Nephron progenitor cell (in vitro differentiated cells): Measurements from ENCODE around the gene ZEB2.
A peak's percentile ranks its signal among the peaks of the same experiment; 100 is the strongest.

Experiments
- DNase-seq: peaks from one replicate; pipeline ENCODE4 v3.0.0; 2021
- H3K27ac Mint-ChIP-seq: 2 replicates; pipeline ENCODE4 v1.8.0; 2021; ENCODE audit warnings: mild to moderate bottlenecking, moderate library complexity, mixed read lengths
- H3K27me3 Mint-ChIP-seq: 2 replicates; pipeline ENCODE4 v1.8.0; 2021; ENCODE audit warnings: mild to moderate bottlenecking, low read depth, mixed read lengths; ENCODE audit not compliant: poor library complexity
- H3K36me3 Mint-ChIP-seq: 2 replicates; pipeline ENCODE4 v1.8.0; 2021; ENCODE audit warnings: low read depth, mixed read lengths
- H3K4me1 Mint-ChIP-seq: 2 replicates; pipeline ENCODE4 v1.8.0; 2021; ENCODE audit warnings: mixed read lengths
- H3K4me3 Mint-ChIP-seq: 2 replicates; pipeline ENCODE4 v1.8.0; 2021; ENCODE audit warnings: mild to moderate bottlenecking, moderate library complexity, mixed read lengths
- H3K9me3 Mint-ChIP-seq: 2 replicates; pipeline ENCODE4 v1.8.0; 2021; ENCODE audit warnings: mild to moderate bottlenecking, moderate library complexity, mixed read lengths
- TF ChIP-seq, protein P1 (sequence below): fragments of 200-600 bp; sonication (generic); IDR thresholded peaks from 2 replicates; pipeline ENCODE4 v1.5.0; 2021; ENCODE audit warnings: antibody characterized with exemption

ZEB2 gene

GRCh38 chr2:144539289-144539782 is 19.4 kb upstream of the ZEB2 start:
- H3K4me1 Mint-ChIP-seq = peaks cover 7% of the 10 kb centered on the region
- TF ChIP-seq, protein P1, sequence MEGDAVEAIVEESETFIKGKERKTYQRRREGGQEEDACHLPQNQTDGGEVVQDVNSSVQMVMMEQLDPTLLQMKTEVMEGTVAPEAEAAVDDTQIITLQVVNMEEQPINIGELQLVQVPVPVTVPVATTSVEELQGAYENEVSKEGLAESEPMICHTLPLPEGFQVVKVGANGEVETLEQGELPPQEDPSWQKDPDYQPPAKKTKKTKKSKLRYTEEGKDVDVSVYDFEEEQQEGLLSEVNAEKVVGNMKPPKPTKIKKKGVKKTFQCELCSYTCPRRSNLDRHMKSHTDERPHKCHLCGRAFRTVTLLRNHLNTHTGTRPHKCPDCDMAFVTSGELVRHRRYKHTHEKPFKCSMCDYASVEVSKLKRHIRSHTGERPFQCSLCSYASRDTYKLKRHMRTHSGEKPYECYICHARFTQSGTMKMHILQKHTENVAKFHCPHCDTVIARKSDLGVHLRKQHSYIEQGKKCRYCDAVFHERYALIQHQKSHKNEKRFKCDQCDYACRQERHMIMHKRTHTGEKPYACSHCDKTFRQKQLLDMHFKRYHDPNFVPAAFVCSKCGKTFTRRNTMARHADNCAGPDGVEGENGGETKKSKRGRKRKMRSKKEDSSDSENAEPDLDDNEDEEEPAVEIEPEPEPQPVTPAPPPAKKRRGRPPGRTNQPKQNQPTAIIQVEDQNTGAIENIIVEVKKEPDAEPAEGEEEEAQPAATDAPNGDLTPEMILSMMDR = no peak
- no peak for DNase-seq
- H3K27me3 Mint-ChIP-seq = no peaks in the 10 kb centered on the region
- H3K27ac Mint-ChIP-seq = no peak overlapping the region
- H3K4me3 Mint-ChIP-seq = no peak overlapping the region
- H3K36me3 Mint-ChIP-seq = peaks cover 4% of the 10 kb centered on the region
- H3K9me3 Mint-ChIP-seq = peaks cover 11% of the 10 kb centered on the region

DNA sequence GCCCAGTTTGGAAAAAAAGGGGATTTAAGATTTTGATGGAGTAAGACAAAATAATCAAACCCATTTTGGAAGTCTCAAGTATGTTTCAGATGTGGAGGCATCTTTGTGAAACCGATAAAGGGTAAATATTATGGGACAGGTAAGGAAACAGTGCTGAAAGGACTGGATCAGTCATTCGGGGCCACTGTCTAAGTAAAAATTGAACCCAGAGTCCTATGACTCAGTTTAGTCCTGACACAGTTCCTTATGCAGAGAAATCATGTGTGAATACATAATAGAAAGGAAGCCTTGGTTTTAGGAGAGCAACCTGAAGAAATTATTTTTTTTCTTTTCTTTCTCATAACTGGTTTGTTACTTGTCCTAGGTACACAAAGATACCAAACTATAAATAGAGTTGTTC is 15.4 kb upstream of the ZEB2 start:
- H3K27me3 Mint-ChIP-seq = peaks cover 3% of the 10 kb centered on the region
- no peak overlapping the region for H3K4me3 Mint-ChIP-seq
- DNase-seq = no peak
- H3K27ac Mint-ChIP-seq = no peak overlapping the region
- peaks cover 4% of the 10 kb centered on the region for H3K36me3 Mint-ChIP-seq
- H3K9me3 Mint-ChIP-seq = peaks cover 16% of the 10 kb centered on the region
- TF ChIP-seq, protein P1 = no peak
- H3K4me1 Mint-ChIP-seq = peaks cover 4% of the 10 kb centered on the region

- TF ChIP-seq, protein P1 = no peak
- peaks cover 4% of the 10 kb centered on the region for H3K4me1 Mint-ChIP-seq
- peaks cover 16% of the 10 kb centered on the region for H3K9me3 Mint-ChIP-seq
- H3K27me3 Mint-ChIP-seq = peaks cover 3% of the 10 kb centered on the region
- peak overlapping the region; percentile 62 for H3K27ac Mint-ChIP-seq
- peaks cover 4% of the 10 kb centered on the region for H3K36me3 Mint-ChIP-seq
- no peak overlapping the region for H3K4me3 Mint-ChIP-seq
- DNase-seq = no peak
Observed at GRCh38 chr2:144533221-144533620, 13.3 kb upstream of the ZEB2 start.

- peaks cover 3% of the 10 kb centered on the region for H3K27me3 Mint-ChIP-seq
- H3K4me3 Mint-ChIP-seq = no peak overlapping the region
- DNase-seq = no peak
- peaks cover 10% of the 10 kb centered on the region for H3K4me1 Mint-ChIP-seq
- peaks cover 16% of the 10 kb centered on the region for H3K9me3 Mint-ChIP-seq
- H3K36me3 Mint-ChIP-seq = peaks cover 4% of the 10 kb centered on the region
- no peak overlapping the region for H3K27ac Mint-ChIP-seq
- TF ChIP-seq, protein P1 = no peak
Observed at GRCh38 chr2:144530596-144530995, 10.7 kb upstream of the ZEB2 start.

DNA sequence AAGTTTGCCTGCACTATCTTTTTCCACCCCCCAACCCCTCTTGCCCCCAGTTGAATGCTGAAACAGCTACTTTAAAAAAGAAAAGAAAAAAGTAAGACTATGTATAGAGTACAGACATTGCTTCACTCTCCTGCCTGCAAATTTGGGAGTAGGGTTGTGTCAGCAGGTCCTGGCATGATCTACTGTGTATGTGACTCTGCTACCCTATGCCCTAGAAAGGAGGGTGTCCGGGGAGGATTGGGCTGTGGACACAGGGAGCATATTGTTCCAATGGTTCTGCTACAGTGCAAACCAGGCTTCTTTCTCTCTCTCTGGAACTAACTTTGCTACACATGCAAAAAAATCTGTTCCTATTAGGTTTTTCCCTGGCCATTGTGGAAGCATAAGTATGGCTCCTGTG is 9.9 kb upstream of the ZEB2 start:
- Mint-ChIP-seq H3K4me1 (peaks cover 18% of the 10 kb centered on the region), H3K9me3 (peaks cover 16% of the 10 kb centered on the region), H3K36me3 (peaks cover 4% of the 10 kb centered on the region), H3K27me3 (peaks cover 3% of the 10 kb centered on the region), H3K27ac (no peak overlapping the region), H3K4me3 (no peak overlapping the region)
- TF ChIP-seq, protein P1 = no peak
- DNase-seq = no peak

- H3K4me1 Mint-ChIP-seq = peaks cover 20% of the 10 kb centered on the region
- peaks cover 1% of the 10 kb centered on the region for H3K9me3 Mint-ChIP-seq
- no peak overlapping the region for H3K4me3 Mint-ChIP-seq
- no peak for DNase-seq
- H3K36me3 Mint-ChIP-seq = no peaks in the 10 kb centered on the region
- TF ChIP-seq, protein P1 = no peak
- no peak overlapping the region for H3K27ac Mint-ChIP-seq
- no peaks in the 10 kb centered on the region for H3K27me3 Mint-ChIP-seq
Observed at GRCh38 chr2:144528108-144528507, 8.2 kb upstream of the ZEB2 start.
